SK-N-MC (cell line): Measurements from ENCODE around the gene JAKMIP1.

Source experiments
- DNase-seq: peaks from one replicate; pipeline ENCODE4 v3.0.0-alpha.2; 2011; ENCODE audit warnings: low read depth, low spot score
- H3K27ac ChIP-seq: fragments of 200-600 bp; sonication (generic); 2 replicates; pipeline ENCODE4 v1.5.1; 2016; ENCODE audit warnings: mixed run types
- H3K36me3 ChIP-seq: fragments of 200-600 bp; sonication (generic); 2 replicates; pipeline ENCODE4 v1.6.1; 2017; ENCODE audit warnings: antibody characterized with exemption, low read length, mixed read lengths; ENCODE audit not compliant: insufficient read depth
- H3K4me3 ChIP-seq: fragments of 200-600 bp; sonication (generic); 2 replicates; pipeline ENCODE4 v1.5.1; 2016
- H3K9ac ChIP-seq: fragments of 200-600 bp; sonication (generic); 2 replicates; pipeline ENCODE4 v1.8.0; 2017; ENCODE audit warnings: mixed run types, mixed read lengths; ENCODE audit not compliant: insufficient read length
- H3K9me3 ChIP-seq: fragments of 200-600 bp; sonication (generic); 2 replicates; pipeline ENCODE4 v1.6.1; 2017; ENCODE audit warnings: low read depth, mild to moderate bottlenecking, antibody characterized with exemption, low read length, moderate library complexity, mixed read lengths
- EZH2 ChIP-seq: fragments of 200-600 bp; sonication (generic); IDR thresholded peaks from one replicate; pipeline ENCODE4 v1.6.1; 2017; ENCODE audit warnings: antibody characterized with exemption
- FOXP2 ChIP-seq: optimal IDR thresholded peaks from 2 replicates; pipeline ENCODE3; 2011; ENCODE audit warnings: mild to moderate bottlenecking, moderate library complexity; ENCODE audit not compliant: insufficient read depth; ENCODE audit errors: extremely low read length, control extremely low read depth
- POLR2AphosphoS5 ChIP-seq: IDR thresholded peaks from 2 replicates; pipeline ENCODE4 v1.6.1; 2012; ENCODE audit warnings: mild to moderate bottlenecking, low read depth, low read length, borderline replicate concordance

JAKMIP1 gene

GRCh38 chr4:6152869-6153705, 47.3 kb downstream of the JAKMIP1 start:
- DNase-seq, result no peak
- TF ChIP-seq FOXP2 (no peak), EZH2 (no peak)
- Histone ChIP-seq H3K4me3 (no peak overlapping the region), H3K9me3 (no peaks in the 10 kb centered on the region), H3K27ac (no peak overlapping the region), H3K9ac (no peak overlapping the region), H3K36me3 (no peaks in the 10 kb centered on the region)

GRCh38 chr4:6150046-6150735, 50.2 kb downstream of the JAKMIP1 start:
- no peak for DNase-seq
- H3K27ac ChIP-seq, result no peak overlapping the region
- no peak overlapping the region for H3K9ac ChIP-seq
- H3K4me3 ChIP-seq, result no peak overlapping the region
- H3K36me3 ChIP-seq, result no peaks in the 10 kb centered on the region
- no peaks in the 10 kb centered on the region for H3K9me3 ChIP-seq
- TF ChIP-seq POLR2AphosphoS5 (no peak), FOXP2 (no peak), EZH2 (no peak)

- DNase-seq, result no peak
- H3K9me3 ChIP-seq, result no peaks in the 10 kb centered on the region
- TF ChIP-seq FOXP2 (no peak), EZH2 (no peak), POLR2AphosphoS5 (no peak)
- H3K27ac ChIP-seq, result no peak overlapping the region
- no peaks in the 10 kb centered on the region for H3K36me3 ChIP-seq
- no peak overlapping the region for H3K9ac ChIP-seq
- no peak overlapping the region for H3K4me3 ChIP-seq
Observed at GRCh38 chr4:6148506-6149205, 51.7 kb downstream of the JAKMIP1 start.

- Histone ChIP-seq H3K9me3 (no peaks in the 10 kb centered on the region), H3K9ac (no peak overlapping the region), H3K36me3 (no peaks in the 10 kb centered on the region), H3K27ac (no peak overlapping the region), H3K4me3 (no peak overlapping the region)
- TF ChIP-seq POLR2AphosphoS5 (no peak), FOXP2 (no peak), EZH2 (no peak)
- no peak for DNase-seq
Observed at GRCh38 chr4:6147441-6147840, 52.9 kb downstream of the JAKMIP1 start.

GRCh38 chr4:6143603-6144181, 56.7 kb downstream of the JAKMIP1 start:
- TF ChIP-seq FOXP2, result no peak
- no peak for TF ChIP-seq EZH2
- no peak for TF ChIP-seq POLR2AphosphoS5
- no peak overlapping the region for H3K4me3 ChIP-seq
- H3K9me3 ChIP-seq, result no peaks in the 10 kb centered on the region
- H3K27ac ChIP-seq, result no peak overlapping the region
- H3K9ac ChIP-seq, result no peak overlapping the region
- no peaks in the 10 kb centered on the region for H3K36me3 ChIP-seq
- no peak for DNase-seq

GRCh38 chr4:6142935-6143602, 57.3 kb downstream of the JAKMIP1 start:
- H3K27ac ChIP-seq, result no peak overlapping the region
- DNase-seq, result no peak
- no peak overlapping the region for H3K4me3 ChIP-seq
- TF ChIP-seq FOXP2 (no peak), POLR2AphosphoS5 (no peak), EZH2 (no peak)
- H3K9me3 ChIP-seq, result no peaks in the 10 kb centered on the region
- H3K36me3 ChIP-seq, result no peaks in the 10 kb centered on the region
- no peak overlapping the region for H3K9ac ChIP-seq

- DNase-seq, result no peak
- no peaks in the 10 kb centered on the region for H3K36me3 ChIP-seq
- H3K4me3 ChIP-seq, result no peak overlapping the region
- H3K9me3 ChIP-seq, result no peaks in the 10 kb centered on the region
- TF ChIP-seq FOXP2 (no peak), EZH2 (no peak), POLR2AphosphoS5 (no peak)
- no peak overlapping the region for H3K27ac ChIP-seq
- H3K9ac ChIP-seq, result no peak overlapping the region
Observed at GRCh38 chr4:6142511-6142910, 57.8 kb downstream of the JAKMIP1 start.
